K562 (cell line): ENCODE results near the gene ARHGAP33. TPM values are rescaled to one million over a fixed set of nuclear protein-coding genes. Genes with fewer than 3 reads are reported as not detected.

ENCODE experiments used
- BDP1 ChIP-seq: IDR thresholded peaks from 3 replicates; pipeline ENCODE4 v1.6.1; 2011; ENCODE audit not compliant: insufficient read length, insufficient read depth
- BHLHE40 ChIP-seq: IDR thresholded peaks from 2 replicates; pipeline ENCODE4 v1.6.1; 2011; ENCODE audit warnings: low read length, improper control_type of control experiment
- BMI1 ChIP-seq: fragments of 150-350 bp; IDR thresholded peaks from 2 replicates; pipeline ENCODE4 v1.6.1; 2014; ENCODE audit warnings: low read length
- CREB1 ChIP-seq, 2 experiments: sonication (generic) in 1 of 2; formaldehyde crosslinking in 1 of 2; IDR thresholded peaks; 2 replicates each; pipeline versions ENCODE4 v1.6.1 to v1.8.0; 2012 to 2022; ENCODE audit warnings: inconsistent platforms in 1 of 2, mild to moderate bottlenecking in 1 of 2, missing genetic modification reagents in 1 of 2, moderate library complexity in 1 of 2
- DLX4 ChIP-seq: fragments of 250-450 bp; sonication (Bioruptor Pico); IDR thresholded peaks from 2 replicates; pipeline ENCODE4 v1.6.1; 2021; ENCODE audit warnings: mild to moderate bottlenecking
- ETV5 ChIP-seq: sonication (generic); formaldehyde crosslinking; IDR thresholded peaks from 2 replicates; pipeline ENCODE4 v1.4.0; 2020; ENCODE audit warnings: low read depth, mild to moderate bottlenecking, missing genetic modification reagents
- MEF2D ChIP-seq: conservative IDR thresholded peaks from 2 replicates; pipeline ENCODE4 v1.6.1; 2016; ENCODE audit warnings: low read depth, missing genetic modification characterization, missing compliant biosample characterization
- OTX1 ChIP-seq: fragments of 450-650 bp; formaldehyde crosslinking; IDR thresholded peaks from 2 replicates; pipeline ENCODE4 v1.4.0; 2022; ENCODE audit warnings: mild to moderate bottlenecking
- PBX2 ChIP-seq, 2 experiments: IDR thresholded peaks in 1 of 2; conservative IDR thresholded peaks in 1 of 2; 2 replicates each; pipeline ENCODE4 v1.6.1; 2016; ENCODE audit warnings: low read depth in 2 of 2, mild to moderate bottlenecking in 1 of 2, missing compliant biosample characterization in 1 of 2, missing genetic modification characterization in 1 of 2, moderate library complexity in 1 of 2
- SMARCA4 ChIP-seq: fragments of 450-650 bp; IDR thresholded peaks from 2 replicates; pipeline ENCODE4 v1.6.1; 2016
- U2AF2 ChIP-seq: fragments of 200-400 bp; formaldehyde crosslinking; optimal IDR thresholded peaks from 2 replicates; pipeline ENCODE3; 2017; ENCODE audit warnings: low read depth, mild to moderate bottlenecking, low read length
- YY1 ChIP-seq, 3 experiments: IDR thresholded peaks; 2 replicates each; pipeline ENCODE4 v1.6.1; 2011; ENCODE audit warnings: low read length in 2 of 3, mild to moderate bottlenecking in 2 of 3, moderate library complexity in 2 of 3, borderline replicate concordance in 1 of 3, control low read depth in 1 of 3, low read depth in 1 of 3; ENCODE audit not compliant: insufficient read depth in 3 of 3, insufficient replicate concordance in 2 of 3, control insufficient read depth in 1 of 3, insufficient read length in 1 of 3; ENCODE audit errors: extremely low read depth in 1 of 3
- ZBTB5 ChIP-seq: fragments of 450-650 bp; IDR thresholded peaks from 2 replicates; pipeline ENCODE4 v1.6.1; 2017; ENCODE audit warnings: antibody characterized with exemption
- ZKSCAN3 ChIP-seq: fragments of 250-450 bp; sonication (Bioruptor Pico); IDR thresholded peaks from 2 replicates; pipeline ENCODE4 v1.4.0; 2020
- ZNF175 ChIP-seq: fragments of 200-800 bp; sonication (Bioruptor generic); IDR thresholded peaks from 2 replicates; pipeline ENCODE4 v1.6.1; 2016; ENCODE audit warnings: low read depth, mild to moderate bottlenecking, missing genetic modification characterization, missing compliant biosample characterization
- ZNF224 ChIP-seq: sonication (generic); formaldehyde crosslinking; IDR thresholded peaks from 2 replicates; pipeline ENCODE4 v1.8.0; 2022; ENCODE audit warnings: mild to moderate bottlenecking, missing genetic modification reagents
- ZNF644 ChIP-seq: fragments of 200-800 bp; sonication (Bioruptor generic); IDR thresholded peaks from 2 replicates; pipeline ENCODE4 v1.6.1; 2016; ENCODE audit warnings: low read depth, missing genetic modification characterization, missing compliant biosample characterization
- polyA plus RNA-seq, 8 experiments: library from polyadenylated mRNA; depleted of rRNA in 4 of 8; stranded (reverse) in 5 of 8; unstranded in 3 of 8; fragments of >200 nt; fragmentation: Nextera tagmentation in 2 of 8; fragmentation: Illumina TruSeq in 1 of 8; extraction: Ambion mirVana in 2 of 8; extraction: Trizol in 1 of 8; gene quantifications; 2 replicates each; pipeline versions ENCODE4 v1.2.1 to v1.2.3, GENCODE V29; 2011 to 2014; ENCODE audit warnings: inconsistent platforms in 1 of 8, missing spikeins in 1 of 8
- total RNA-seq, 7 experiments: library from RNA; depleted of rRNA in 6 of 7; stranded (reverse); fragments of >200 nt in 6 of 7; fragmentation: Illumina TruSeq in 2 of 7; extraction: Trizol in 2 of 7; gene quantifications; 2 replicates each; pipeline versions ENCODE4 v1.2.1 to v1.2.3, GENCODE V29; 2011 to 2021; ENCODE audit warnings: low replicate concordance in 1 of 7
- TF ChIP-seq, protein P1 (sequence below): fragments of 250-450 bp; sonication (Bioruptor Pico); IDR thresholded peaks from 2 replicates; pipeline ENCODE4 v1.5.0; 2021; ENCODE audit warnings: mild to moderate bottlenecking, moderate library complexity

ARHGAP33 gene
- total and polyA plus RNA-seq, 9 of the 15 experiments (the other 6 are each of a cell fraction or from before 2014, with no cell fraction given), result 0.06 to 26.6 (median 1.6) TPM; not detected in 1

DNA sequence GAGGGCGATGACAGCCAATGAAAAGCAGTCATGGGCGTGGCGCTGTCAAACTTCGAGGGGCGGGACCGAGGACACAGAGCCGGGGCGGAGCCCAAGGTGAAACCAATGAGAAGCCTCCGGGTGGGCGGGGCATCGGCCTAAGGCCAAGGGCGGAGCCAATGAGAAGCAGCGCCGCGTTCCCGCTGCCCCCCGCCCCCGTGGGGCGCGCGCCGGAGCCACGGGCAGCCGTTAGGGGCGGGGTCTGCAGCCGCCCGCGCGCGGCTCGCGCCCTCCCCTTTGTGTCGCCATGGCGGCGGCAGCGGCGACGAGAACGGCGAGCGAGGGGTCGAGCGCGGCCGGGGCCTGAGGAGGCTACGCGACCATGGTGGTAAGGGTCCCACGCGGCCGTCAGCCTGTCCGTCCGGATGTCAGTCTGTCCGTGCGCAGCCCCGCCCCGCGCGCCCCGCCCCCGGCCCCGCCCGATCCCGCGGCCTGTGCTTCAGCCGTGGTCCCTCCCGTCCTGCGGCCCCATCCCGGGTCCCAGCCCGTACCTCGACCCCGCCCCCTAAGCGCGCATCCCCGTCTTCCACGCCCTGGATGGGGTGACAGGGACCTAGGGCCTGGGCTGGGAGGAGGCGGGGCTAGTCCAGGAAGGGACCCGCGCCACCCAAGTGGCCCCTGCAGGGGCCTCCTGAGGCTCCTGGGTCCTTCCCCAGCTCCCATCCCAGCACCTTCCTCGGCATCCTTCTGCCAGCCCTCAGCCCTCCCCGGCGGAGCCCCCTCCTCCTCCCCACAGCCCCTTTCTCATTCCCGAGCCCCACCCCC is at the start of gene ARHGAP33 (continued):
- TF ChIP-seq PBX2 (CRISPR knock-in tag; IDR thresholded peaks at IDR 0.05; ENCODE audit: low read depth) (no peak), PBX2 (tag; conservative IDR thresholded peaks at IDR 0.05; ENCODE audit: low read depth) (no peak), ZBTB5 (no peak), U2AF2 (no peak), CREB1 (IDR thresholded peaks at IDR 0.05) (no peak), CREB1 (CRISPR knock-in tag; IDR thresholded peaks at IDR 0.05) (no peak), BMI1 (no peak), BDP1 (no peak), SMARCA4 (no peak), YY1 (IDR thresholded peaks at IDR 0.05; ENCODE audit: borderline replicate concordance in 1 of 3, control insufficient read depth in 1 of 3, extremely low read depth in 1 of 3, insufficient read depth in 3 of 3, insufficient read length in 1 of 3, insufficient replicate concordance in 2 of 3, low read depth in 1 of 3, low read length in 2 of 3) (peak in 2 of 3 experiments; percentile 82 to 86), DLX4 (no peak), ZKSCAN3 (CRISPR knock-in tag) (no peak), BHLHE40 (no peak; the same call in 1 of the 2 replicates), ZNF644 (tag) (no peak), MEF2D (tag) (no peak), ETV5 (CRISPR knock-in tag) (no peak), OTX1 (CRISPR knock-in tag) (no peak), ZNF175 (CRISPR knock-in tag) (no peak), ZNF224 (CRISPR knock-in tag) (no peak)
- TF ChIP-seq, protein P1, sequence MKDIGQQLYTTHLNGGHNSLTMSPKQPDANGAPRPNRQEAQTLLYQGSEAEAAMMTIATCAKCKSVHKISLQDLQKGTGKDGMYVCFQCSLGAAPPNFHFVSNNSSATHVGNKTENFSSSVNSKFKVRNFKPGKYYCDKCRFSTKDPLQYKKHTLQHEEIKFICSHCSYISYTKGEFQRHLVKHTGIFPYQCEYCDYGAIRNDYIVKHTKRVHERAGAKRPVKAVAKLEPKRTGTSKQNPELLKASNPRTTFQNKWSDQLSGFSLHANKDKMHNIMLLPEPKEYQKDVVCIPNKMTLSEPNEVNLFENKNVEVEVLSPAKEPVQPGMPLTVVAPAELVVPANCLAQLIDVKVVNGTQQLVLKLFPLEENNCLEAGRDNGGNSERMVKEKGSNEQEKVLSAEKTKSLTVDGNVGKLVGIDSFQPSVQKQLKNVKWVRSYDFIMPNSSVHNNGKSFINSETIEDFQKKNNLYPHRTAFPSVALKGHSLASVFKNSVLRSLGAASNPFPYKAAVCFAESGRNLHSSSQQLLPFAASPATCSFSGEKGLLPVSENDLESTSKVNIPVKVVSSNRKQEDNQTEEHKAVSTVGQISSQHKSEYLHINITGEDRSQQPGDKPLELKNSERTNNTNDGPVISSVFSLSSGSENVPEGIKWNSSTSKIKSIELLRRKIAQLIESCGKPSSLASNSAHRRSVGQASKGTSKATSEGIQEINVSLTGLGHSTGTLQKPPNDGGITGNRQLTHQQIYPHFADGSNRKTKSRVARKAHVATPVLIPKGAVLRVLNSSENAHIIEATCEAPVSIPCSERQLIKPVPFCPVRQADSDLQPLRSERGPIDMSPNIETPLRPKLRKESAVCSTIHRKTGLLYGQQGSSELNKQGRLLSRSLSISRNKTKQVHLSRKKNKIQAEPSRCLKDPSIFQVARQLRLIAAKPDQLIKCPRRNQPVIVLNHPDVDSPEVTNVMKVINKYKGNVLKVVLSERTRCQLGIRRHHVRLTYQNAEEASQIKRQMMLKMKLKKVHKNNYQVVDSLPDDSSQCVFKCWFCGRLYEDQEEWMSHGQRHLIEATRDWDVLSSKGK (CRISPR knock-in tag), result no peak
